Stromal cell of bone marrow (primary cell): ENCODE measurements around the gene FBXO2.
"Not testable (repeated sequence)": the region's sequence is repeated elsewhere in the genome, so short reads cannot be mapped to it uniquely, and the experiment has no call there.

Source experiments
- DNase-seq: peaks from one replicate; pipeline ENCODE4 v3.0.0-alpha.2; 2012; ENCODE audit warnings: low read depth

The FBXO2 gene

GRCh38 chr1:11653101-11653860 lies 948 bp downstream of the FBXO2 start:
- DNase-seq, result no peak

DNA sequence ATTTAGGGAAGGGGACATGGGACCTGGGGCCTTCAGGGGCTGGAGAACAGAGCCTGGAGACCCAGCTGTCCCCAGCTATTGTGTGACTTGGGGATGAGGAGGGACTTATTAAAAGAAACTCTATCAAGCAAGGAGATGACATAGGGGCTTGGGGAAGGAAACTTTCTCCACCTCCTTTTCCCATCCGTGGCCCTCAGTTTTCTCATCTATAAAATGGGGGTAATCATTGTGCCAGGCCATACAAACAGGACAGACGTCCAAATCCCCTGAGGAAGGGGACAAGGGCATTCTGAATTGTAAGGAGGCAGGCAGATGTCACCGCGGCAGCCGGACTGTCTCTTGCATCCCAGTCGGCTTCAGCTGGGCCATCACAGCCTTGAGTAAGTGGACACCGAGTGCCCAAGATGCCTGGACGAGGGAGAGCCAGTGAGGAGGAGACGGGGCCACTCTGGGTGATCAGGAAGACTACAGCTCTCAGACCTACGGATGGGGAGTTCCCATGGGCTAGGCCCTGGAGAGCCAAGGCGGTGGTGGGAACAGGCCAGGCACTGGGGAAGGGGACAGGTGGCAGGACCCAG lies 1.9 kb downstream of the FBXO2 start:
- DNase-seq, result no peak

- no peak for DNase-seq
Measured at GRCh38 chr1:11651017-11651416, 3.2 kb downstream of the FBXO2 start.

DNA sequence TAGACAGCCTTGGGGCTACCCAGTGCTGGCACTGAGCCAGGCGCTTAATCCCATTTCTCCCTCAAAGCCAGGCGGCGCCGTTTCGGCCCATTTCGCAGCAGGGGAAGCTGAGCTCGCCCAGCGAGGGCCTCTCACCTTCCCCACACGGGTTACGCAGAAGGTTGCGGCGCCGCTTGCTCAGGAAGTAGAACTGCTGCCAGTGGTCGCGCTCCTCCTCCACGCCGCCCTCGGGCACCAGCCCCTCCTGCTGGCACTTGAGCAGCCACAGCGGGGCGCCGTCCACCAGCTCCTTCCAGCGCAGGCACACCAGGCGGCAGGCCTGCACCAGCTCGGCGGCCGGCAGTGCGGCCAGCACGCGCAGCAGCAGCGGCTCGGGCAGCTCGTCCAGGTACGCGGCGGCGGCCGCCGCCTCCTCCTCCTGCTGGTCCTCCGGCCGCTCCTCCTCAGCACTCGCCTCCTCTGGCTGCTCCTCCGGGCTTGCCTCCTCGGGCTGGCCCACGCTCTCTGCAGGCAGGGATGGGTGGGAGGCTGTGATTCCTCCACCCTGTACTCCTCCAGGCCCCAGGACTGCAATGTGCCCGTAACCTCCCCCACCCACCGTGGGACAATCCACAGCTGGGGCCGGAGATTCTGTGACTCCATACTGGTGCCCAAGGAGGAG lies 3.8 kb downstream of the FBXO2 start:
- no peak for DNase-seq

GRCh38 chr1:11649624-11650330 lies 4.5 kb downstream of the FBXO2 start:
- no peak for DNase-seq

DNA sequence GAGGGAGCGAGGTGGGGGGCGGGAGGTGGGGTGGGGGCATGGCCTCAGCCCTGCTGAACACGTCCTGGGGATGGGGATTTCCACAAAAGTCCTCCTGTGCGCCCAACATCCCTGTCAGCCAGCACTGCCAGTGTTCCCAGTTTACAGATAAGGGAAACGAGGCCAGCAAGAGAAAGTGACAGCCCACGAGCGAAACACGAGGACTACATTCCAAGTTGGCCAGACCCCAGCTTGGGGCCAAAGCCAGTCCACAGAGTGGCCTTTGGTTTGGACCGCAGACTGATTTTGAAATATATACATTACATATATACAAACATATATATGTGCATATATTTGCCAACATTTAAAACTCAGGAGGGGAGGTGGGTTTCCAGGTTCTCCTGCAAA lies 5.0 kb downstream of the FBXO2 start:
- no peak for DNase-seq

GRCh38 chr1:11648732-11649158 lies 5.5 kb downstream of the FBXO2 start:
- DNase-seq, result no peak

DNA sequence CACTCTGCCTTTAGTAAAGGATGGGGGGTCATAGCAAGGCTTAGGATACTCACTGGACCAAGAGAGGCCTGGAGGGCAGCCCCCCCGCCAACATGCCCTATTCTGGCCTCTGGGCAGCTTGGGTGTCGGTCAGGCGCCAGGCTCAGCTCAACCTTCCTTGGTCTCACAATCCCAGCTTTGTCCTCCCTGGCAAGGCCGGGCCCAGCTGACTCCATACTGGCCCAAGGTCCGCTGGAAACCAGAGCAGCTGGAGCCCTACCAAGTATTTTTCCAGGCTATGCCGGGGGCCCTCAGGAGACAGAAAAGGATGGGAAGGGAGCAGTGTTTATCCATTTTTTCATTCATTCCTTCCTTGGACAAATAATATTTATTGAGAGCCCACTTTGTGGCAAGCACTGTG lies 6.2 kb downstream of the FBXO2 start:
- DNase-seq, result no peak

DNA sequence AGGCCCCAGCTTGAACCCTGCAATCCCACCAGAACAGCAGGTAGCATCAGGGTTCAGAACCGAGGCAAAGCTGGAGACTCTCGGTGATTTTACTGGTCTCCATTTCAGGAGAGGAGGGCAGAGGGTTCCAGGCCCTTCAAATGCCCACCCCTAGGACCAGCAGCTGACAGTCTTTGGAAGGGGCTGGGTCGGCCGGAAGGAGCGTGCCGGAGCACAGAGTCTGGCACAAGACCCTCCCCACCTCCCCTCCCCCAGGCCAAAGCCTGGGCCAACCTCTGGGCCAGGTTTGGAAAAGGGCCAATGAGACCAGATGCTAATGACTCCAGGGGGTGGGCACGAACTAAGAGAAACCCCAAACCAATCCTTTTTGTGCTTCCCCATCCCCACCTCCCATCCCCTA lies 6.9 kb downstream of the FBXO2 start:
- DNase-seq, result no peak

- no peak for DNase-seq
Measured at GRCh38 chr1:11646317-11646716, 7.9 kb downstream of the FBXO2 start.

DNA sequence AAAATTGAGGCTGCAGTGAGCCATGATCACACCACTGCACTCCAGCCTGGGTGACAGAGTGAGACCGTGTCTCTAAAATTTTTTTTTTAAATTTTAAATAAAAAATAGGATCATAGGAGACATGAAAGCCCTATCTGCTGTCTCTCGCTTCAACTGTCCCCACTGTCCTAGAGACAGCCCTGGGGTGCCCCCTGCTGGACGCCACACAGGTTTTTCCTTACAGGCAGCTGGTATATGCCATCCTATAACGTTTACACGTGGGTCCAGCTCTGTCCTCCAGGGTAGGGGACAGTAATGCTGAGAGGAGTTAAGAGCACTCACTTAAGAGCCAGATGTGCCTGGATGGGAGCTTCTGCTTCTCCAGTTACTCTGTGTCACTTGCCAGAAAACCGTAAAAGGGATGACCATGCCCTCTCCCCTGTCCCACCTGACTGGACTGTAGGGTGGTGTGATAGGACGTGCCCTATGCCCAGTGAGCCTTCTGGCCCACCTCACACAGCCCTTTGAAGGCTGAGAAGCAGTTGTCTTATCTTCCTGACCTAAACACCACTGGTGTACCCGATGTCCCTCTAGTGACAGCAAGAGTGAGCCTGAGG lies 8.5 kb downstream of the FBXO2 start:
- DNase-seq, result peak; percentile 43

DNA sequence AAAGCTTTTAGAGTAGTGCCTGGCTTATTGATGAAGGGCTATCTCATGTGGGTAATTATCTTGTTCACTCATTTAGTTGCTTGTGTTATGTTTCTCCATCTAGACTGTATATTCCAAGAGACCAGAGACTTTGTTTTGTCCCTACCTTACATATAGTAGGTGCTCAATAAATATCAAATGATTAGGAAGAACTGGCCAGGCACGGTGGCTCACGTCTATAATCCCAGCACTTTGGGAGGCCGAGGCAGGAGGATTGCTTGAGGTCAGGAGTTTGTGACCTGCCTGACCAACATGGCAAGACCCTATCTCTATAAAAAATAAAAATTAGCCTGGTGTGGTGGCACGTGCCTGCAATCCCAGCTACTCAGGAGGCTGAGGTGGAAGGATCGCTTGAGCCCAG lies 9.0 kb downstream of the FBXO2 start:
- no peak for DNase-seq

GRCh38 chr1:11643782-11644181 lies 10.4 kb downstream of the FBXO2 start:
- DNase-seq, result no peak

- DNase-seq, result not testable (repeated sequence)
Measured at GRCh38 chr1:11642418-11643017, 11.7 kb downstream of the FBXO2 start.

DNA sequence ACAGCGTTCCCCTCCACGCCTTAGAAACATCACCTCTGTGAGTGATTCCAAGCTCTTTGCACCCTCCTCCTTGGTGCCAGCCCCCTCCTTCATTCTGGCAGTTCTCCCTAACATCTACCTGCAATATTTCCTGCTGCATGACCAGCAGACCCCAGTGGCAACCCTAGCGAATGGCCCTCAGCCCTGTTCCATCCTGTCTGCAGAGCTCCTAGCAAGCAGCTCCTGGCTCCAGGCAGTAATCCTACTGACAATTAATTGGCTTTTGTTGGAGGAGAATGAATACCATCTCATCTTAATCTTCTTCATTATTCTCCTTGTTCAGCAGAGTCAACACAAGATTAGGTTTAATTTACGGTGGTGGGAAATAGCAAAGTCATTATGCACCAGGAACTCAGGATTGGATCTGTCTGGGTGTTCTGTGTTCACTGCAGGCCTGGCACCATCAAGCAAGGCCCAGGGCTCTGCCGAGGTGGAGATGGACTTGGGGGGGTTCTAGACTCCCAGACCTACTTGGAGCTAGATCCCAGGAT lies 12.4 kb downstream of the FBXO2 start:
- DNase-seq, result no peak

DNA sequence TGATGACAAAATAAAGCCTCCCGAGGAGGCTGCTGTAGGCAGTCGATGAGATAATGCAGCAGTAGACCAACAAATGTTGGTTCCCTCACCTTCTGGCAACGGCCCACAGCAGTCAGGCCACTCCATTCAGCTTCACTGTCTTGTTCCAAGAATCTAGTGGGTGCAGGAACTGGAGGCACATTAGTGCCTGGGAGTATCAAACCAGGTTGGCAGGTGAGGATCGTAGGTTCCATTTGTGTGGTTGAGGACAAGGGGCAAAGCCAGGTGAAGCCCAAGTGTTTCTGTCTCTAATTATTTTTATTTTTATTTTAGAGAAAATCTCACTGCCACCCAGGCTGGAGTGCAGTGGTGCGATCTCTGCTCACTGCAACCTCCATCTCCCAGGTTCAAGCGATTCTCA lies 13.3 kb downstream of the FBXO2 start:
- no peak for DNase-seq

GRCh38 chr1:11640101-11640500 lies 14.1 kb downstream of the FBXO2 start:
- DNase-seq, result no peak

DNA sequence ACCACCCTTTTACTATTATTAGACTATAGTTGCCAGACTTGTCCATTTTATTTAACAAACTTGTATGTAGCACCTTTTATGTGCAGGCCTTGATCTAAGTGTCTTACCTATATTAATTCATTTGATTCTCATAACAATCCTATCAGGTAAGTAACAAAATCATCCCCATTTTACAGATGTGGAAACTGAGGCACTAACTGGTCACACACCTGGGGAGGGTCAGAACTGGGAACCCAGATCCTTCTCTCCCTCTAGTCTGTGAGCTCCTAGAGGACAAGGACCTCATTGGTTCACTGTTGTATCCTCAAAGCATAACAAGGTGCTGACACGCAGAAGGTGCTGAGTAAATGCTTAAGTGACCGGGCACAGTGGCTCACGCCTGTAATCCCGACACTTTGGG lies 14.9 kb downstream of the FBXO2 start:
- DNase-seq, result no peak

DNA sequence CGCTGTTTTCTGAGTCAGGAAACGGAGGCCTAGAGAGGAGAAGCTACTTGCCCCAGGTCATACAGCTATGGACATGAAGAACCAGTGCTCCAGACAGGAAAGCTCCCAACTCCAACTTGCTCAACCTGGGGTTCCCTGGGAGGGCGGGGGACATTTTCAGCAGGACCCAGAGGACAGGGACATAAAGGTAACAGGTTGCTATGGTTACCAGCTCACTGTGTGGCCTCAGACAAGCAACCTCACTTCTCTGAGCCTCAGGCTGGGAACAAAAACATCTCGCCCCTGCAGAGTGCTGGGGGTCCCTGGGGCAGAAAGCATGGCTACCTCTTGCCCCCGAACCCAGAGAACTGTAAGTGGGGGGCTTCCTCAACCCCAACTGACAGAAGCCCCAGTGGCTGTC lies 16.1 kb downstream of the FBXO2 start:
- no peak for DNase-seq

DNA sequence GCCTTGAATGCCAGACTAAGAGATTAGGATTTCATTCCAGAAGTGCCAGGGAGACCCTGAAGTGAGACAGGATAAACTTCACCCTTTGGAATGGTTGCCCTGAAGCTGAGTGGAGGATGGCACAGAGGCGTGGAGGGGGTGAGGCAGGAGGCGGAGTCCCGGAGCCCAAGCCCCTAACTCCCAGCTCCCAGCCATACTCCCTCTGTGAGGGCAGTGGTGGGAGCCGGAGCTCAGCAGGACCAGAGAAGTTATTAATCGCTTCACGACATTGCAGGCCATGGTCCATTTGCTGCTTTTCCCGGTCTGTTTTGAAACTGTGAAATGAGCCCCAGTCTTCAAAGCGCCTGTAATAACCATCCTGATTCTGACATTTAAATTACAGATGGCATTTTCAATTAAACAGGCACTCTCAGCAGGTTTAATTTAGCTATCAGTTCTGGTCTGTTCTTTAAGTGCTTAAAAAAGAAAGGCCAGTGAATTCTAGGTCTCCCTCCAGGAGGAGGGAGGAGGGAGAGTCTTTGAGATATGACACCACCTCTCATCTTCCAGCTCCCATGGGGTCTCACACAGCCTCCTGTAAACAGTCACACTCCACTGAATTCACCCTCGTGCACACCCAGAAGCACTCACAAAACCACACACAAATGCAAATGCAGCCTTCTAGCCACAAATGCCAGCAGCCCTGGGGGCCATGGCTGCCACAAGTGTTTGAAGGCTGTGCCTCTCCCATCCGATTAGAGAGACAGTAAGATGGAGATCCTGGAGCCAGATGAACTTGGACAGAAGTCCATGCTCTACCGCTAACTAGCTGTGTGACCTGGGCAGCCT lies 19.6 kb downstream of the FBXO2 start:
- no peak for DNase-seq
